ENCODE results near the gene NUP205.
A peak's percentile ranks its signal among the peaks of the same experiment; 100 is the strongest.

The NUP205 gene

GRCh38 chr7:135647755-135648154 lies 90.0 kb downstream of the NUP205 start:
- no peak for TF ChIP-seq CTCF (IDR thresholded peaks at IDR 0.05; ENCODE audit: low read depth, low read length)
- no peak for TF ChIP-seq MAX (IDR thresholded peaks at IDR 0.05; ENCODE audit: low read depth, low read length)
- TF ChIP-seq MYC (IDR thresholded peaks at IDR 0.05; ENCODE audit: low read depth, low read length), result no peak
- TF ChIP-seq POLR2A (IDR thresholded peaks at IDR 0.05; ENCODE audit: extremely low read depth, insufficient read length), result no peak
- no peak overlapping the region for H3K4me3 ChIP-seq (ENCODE audit: low read depth, low read length)
- no peak for DNase-seq (ENCODE audit: low read depth)

GRCh38 chr7:135648235-135648634 lies 90.5 kb downstream of the NUP205 start:
- H3K4me3 ChIP-seq (ENCODE audit: low read depth, low read length), result no peak overlapping the region

GRCh38 chr7:135650831-135651573 lies 93.3 kb downstream of the NUP205 start:
- DNase-seq (ENCODE audit: low read depth), result peak; percentile 18
- TF ChIP-seq POLR2A (IDR thresholded peaks at IDR 0.05; ENCODE audit: extremely low read depth, insufficient read length) (no peak), CTCF (IDR thresholded peaks at IDR 0.05; ENCODE audit: low read depth, low read length) (no peak), MAX (IDR thresholded peaks at IDR 0.05; ENCODE audit: low read depth, low read length) (no peak), MYC (IDR thresholded peaks at IDR 0.05; ENCODE audit: low read depth, low read length) (no peak)

More at GRCh38 chr7:135648235-135648634, 90.5 kb downstream of the NUP205 start:
- TF ChIP-seq MYC (IDR thresholded peaks at IDR 0.05; ENCODE audit: low read depth, low read length) (no peak), POLR2A (IDR thresholded peaks at IDR 0.05; ENCODE audit: extremely low read depth, insufficient read length) (no peak), CTCF (IDR thresholded peaks at IDR 0.05; ENCODE audit: low read depth, low read length) (no peak)
- DNase-seq (ENCODE audit: low read depth), result no peak

GRCh38 chr7:135653340-135654080 lies 95.8 kb downstream of the NUP205 start:
- H3K4me3 ChIP-seq (ENCODE audit: low read depth, low read length), result no peak overlapping the region
- no peak for TF ChIP-seq MAX (IDR thresholded peaks at IDR 0.05; ENCODE audit: low read depth, low read length)
- no peak for TF ChIP-seq MYC (IDR thresholded peaks at IDR 0.05; ENCODE audit: low read depth, low read length)
- no peak for TF ChIP-seq CTCF (IDR thresholded peaks at IDR 0.05; ENCODE audit: low read depth, low read length)
- TF ChIP-seq POLR2A (IDR thresholded peaks at IDR 0.05; ENCODE audit: extremely low read depth, insufficient read length), result no peak
- no peak for DNase-seq (ENCODE audit: low read depth)

More at GRCh38 chr7:135650831-135651573, 93.3 kb downstream of the NUP205 start:
- no peak overlapping the region for H3K4me3 ChIP-seq (ENCODE audit: low read depth, low read length)

- no peak for DNase-seq (ENCODE audit: low read depth)
- no peak overlapping the region for H3K4me3 ChIP-seq (ENCODE audit: low read depth, low read length)
- TF ChIP-seq CTCF (IDR thresholded peaks at IDR 0.05; ENCODE audit: low read depth, low read length), result no peak
- TF ChIP-seq MYC (IDR thresholded peaks at IDR 0.05; ENCODE audit: low read depth, low read length), result no peak
- TF ChIP-seq POLR2A (IDR thresholded peaks at IDR 0.05; ENCODE audit: extremely low read depth, insufficient read length), result no peak
- no peak for TF ChIP-seq MAX (IDR thresholded peaks at IDR 0.05; ENCODE audit: low read depth, low read length)
Measured at GRCh38 chr7:135658564-135658963, 100.8 kb downstream of the NUP205 start.
